ENCODE results near the gene KRT74. TPM values are rescaled to one million over a fixed set of nuclear protein-coding genes. Genes with fewer than 3 reads are reported as not detected.

The KRT74 gene
- total and polyA plus RNA-seq, 4 donors: not detected

GRCh38 chr12:52539083-52539820 lies 34.4 kb downstream of the KRT74 start:
- H3K9ac ChIP-seq (ENCODE audit: low read depth in 1 of 2, low read length in 2 of 2): no peak overlapping the region
- 78% methylated on average over 5 of the region's 5 CpGs for WGBS
- H3K36me3 ChIP-seq (ENCODE audit: control insufficient read depth in 4 of 4, insufficient read depth in 3 of 4, low read depth in 1 of 4, low read length in 3 of 4): no peaks in the 10 kb centered on the region
- no peak overlapping the region for H3K4me3 ChIP-seq (ENCODE audit: low read depth in 1 of 3, low read length in 3 of 3)
- no peaks in the 10 kb centered on the region for H3K9me3 ChIP-seq (ENCODE audit: control insufficient read depth in 4 of 4, low read length in 3 of 4)
- TF ChIP-seq YY1 (IDR thresholded peaks at IDR 0.05): no peak
- no peak for TF ChIP-seq MAX (IDR thresholded peaks at IDR 0.05)
- no peak for TF ChIP-seq ATF3 (IDR thresholded peaks at IDR 0.05)
- no peak for TF ChIP-seq ZBTB33 (IDR thresholded peaks at IDR 0.05)
- no peak overlapping the region for H3K27ac ChIP-seq (ENCODE audit: low read depth in 1 of 2, low read length in 2 of 2)
- no peaks in the 10 kb centered on the region for H3K27me3 ChIP-seq (ENCODE audit: control insufficient read depth in 4 of 4, insufficient read depth in 4 of 4, low read length in 3 of 4)
- no peaks in the 10 kb centered on the region for H3K4me1 ChIP-seq (ENCODE audit: control insufficient read depth in 4 of 4, insufficient read depth in 4 of 4, low read length in 3 of 4)
- DNase-seq (ENCODE audit: low spot score): no peak

GRCh38 chr12:52537101-52537500 lies 36.5 kb downstream of the KRT74 start:
- TF ChIP-seq ATF3 (IDR thresholded peaks at IDR 0.05) (no peak), MAX (IDR thresholded peaks at IDR 0.05) (no peak), HNF4A (conservative IDR thresholded peaks at IDR 0.05) (no peak), RXRA (IDR thresholded peaks at IDR 0.05) (no peak), GABPA (IDR thresholded peaks at IDR 0.05 in 1 of 2, conservative IDR thresholded peaks at IDR 0.05 in 1 of 2) (no peak), EGR1 (IDR thresholded peaks at IDR 0.05; ENCODE audit: low read depth in 2 of 2) (no peak), FOXA1 (IDR thresholded peaks at IDR 0.05) (no peak), SP1 (IDR thresholded peaks at IDR 0.05) (no peak), ZBTB33 (IDR thresholded peaks at IDR 0.05) (no peak)
- Histone ChIP-seq H3K4me3 (ENCODE audit: low read depth in 1 of 3, low read length in 3 of 3) (no peak overlapping the region), H3K4me1 (ENCODE audit: control insufficient read depth in 4 of 4, insufficient read depth in 4 of 4, low read length in 3 of 4) (no peaks in the 10 kb centered on the region), H3K27me3 (ENCODE audit: control insufficient read depth in 4 of 4, insufficient read depth in 4 of 4, low read length in 3 of 4) (no peaks in the 10 kb centered on the region), H3K36me3 (ENCODE audit: control insufficient read depth in 4 of 4, insufficient read depth in 3 of 4, low read depth in 1 of 4, low read length in 3 of 4) (no peaks in the 10 kb centered on the region), H3K9me3 (ENCODE audit: control insufficient read depth in 4 of 4, low read length in 3 of 4) (no peaks in the 10 kb centered on the region), H3K9ac (ENCODE audit: low read depth in 1 of 2, low read length in 2 of 2) (no peak overlapping the region), H3K27ac (ENCODE audit: low read depth in 1 of 2, low read length in 2 of 2) (no peak overlapping the region)
- DNase-seq (ENCODE audit: low spot score): no peak
- WGBS: 72% methylated on average over 3 of the region's 3 CpGs

GRCh38 chr12:52535574-52535973 lies 38.1 kb downstream of the KRT74 start:
- DNase-seq (ENCODE audit: low spot score): no peak
- 0% methylated on average over 1 of the region's 1 CpG for WGBS
- Histone ChIP-seq H3K9ac (ENCODE audit: low read depth in 1 of 2, low read length in 2 of 2) (no peak overlapping the region), H3K4me3 (ENCODE audit: low read depth in 1 of 3, low read length in 3 of 3) (no peak overlapping the region), H3K9me3 (ENCODE audit: control insufficient read depth in 4 of 4, low read length in 3 of 4) (no peaks in the 10 kb centered on the region), H3K4me1 (ENCODE audit: control insufficient read depth in 4 of 4, insufficient read depth in 4 of 4, low read length in 3 of 4) (no peaks in the 10 kb centered on the region), H3K27me3 (ENCODE audit: control insufficient read depth in 4 of 4, insufficient read depth in 4 of 4, low read length in 3 of 4) (no peaks in the 10 kb centered on the region), H3K27ac (ENCODE audit: low read depth in 1 of 2, low read length in 2 of 2) (no peak overlapping the region), H3K36me3 (ENCODE audit: control insufficient read depth in 4 of 4, insufficient read depth in 3 of 4, low read depth in 1 of 4, low read length in 3 of 4) (no peaks in the 10 kb centered on the region)
- TF ChIP-seq MAX (IDR thresholded peaks at IDR 0.05) (no peak), FOXA1 (IDR thresholded peaks at IDR 0.05) (no peak), GABPA (IDR thresholded peaks at IDR 0.05 in 1 of 2, conservative IDR thresholded peaks at IDR 0.05 in 1 of 2) (no peak), FOXA2 (IDR thresholded peaks at IDR 0.05) (no peak), HNF4G (IDR thresholded peaks at IDR 0.05) (no peak)

Measured in liver (tissue), 9 donors.